IPS-NIHi7 (cell line): Measurements from ENCODE around the gene CHST14.

ENCODE experiments used
- DNase-seq: peaks from one replicate; pipeline ENCODE4 v3.0.0; 2012; ENCODE audit warnings: mixed read lengths; ENCODE audit errors: extremely low spot score

Gene CHST14

DNA sequence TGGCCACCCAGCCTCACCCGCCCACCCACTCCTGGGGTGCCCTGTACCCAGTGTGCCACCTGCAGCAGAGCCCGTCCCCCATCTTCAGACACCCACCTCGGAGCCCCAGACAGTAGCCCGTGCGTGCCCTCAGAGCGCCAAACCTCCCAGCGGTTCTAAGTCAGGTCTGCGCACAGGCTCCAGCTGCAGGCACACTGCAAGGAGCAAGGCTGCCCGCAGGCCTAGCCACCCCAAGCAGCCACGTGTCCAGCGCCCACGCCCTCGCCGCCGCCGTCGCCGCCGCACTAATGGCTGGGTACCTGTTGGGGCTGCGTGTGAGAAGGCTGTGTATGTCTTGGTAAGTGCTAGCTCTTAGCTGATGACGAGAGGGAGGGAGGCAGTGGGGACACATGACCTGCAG is 8.8 kb upstream of the CHST14 start:
- no peak for DNase-seq

DNA sequence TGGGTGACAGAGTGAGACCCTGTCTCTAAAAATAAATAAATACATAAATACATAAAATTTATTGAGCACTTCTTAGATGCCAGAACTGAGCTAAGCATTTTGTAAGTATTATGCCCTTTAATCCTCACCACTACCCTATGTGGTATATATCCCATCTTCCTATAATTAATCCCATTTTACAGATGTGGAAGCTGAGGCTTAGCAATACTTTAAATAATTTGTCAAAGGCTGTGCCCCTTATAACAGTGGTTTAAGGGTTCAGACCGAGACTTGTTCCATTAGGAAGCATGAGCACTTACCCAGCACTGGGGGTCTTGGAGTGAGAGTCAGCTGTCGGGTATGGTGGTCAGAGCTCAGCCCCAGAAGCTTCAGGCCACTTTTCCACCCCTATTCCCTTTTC is 7.5 kb upstream of the CHST14 start:
- DNase-seq: no peak

DNA sequence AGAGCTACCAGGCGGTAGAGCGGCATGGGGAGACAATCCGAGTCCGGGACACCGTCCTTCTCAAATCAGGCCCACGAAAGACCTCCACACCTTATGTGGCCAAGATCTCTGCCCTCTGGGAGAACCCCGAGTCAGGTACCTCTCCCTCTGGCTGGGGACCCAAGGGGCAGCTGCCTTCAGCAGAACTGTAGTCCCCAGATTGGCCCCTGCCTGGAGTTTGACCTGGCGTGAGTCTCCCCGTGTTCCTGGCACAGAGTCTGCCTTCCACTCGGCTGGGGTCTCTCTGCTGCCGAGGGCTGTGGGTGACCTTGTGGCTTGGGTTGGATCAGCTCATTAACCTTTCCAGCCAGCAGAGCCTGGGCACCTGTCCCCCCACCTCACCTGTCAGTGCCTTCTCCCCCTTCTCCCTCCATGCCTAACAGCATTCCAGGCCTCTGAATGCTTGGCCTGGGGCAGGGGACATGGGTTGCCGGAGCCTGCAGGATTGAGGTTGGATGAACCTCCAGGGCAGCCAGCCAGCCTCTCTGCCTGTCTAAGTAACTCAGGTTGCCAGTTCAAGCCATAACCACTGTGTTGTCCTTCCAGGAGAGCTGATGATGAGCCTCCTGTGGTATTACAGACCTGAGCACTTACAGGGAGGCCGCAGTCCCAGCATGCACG is 6.8 kb upstream of the CHST14 start:
- no peak for DNase-seq

DNA sequence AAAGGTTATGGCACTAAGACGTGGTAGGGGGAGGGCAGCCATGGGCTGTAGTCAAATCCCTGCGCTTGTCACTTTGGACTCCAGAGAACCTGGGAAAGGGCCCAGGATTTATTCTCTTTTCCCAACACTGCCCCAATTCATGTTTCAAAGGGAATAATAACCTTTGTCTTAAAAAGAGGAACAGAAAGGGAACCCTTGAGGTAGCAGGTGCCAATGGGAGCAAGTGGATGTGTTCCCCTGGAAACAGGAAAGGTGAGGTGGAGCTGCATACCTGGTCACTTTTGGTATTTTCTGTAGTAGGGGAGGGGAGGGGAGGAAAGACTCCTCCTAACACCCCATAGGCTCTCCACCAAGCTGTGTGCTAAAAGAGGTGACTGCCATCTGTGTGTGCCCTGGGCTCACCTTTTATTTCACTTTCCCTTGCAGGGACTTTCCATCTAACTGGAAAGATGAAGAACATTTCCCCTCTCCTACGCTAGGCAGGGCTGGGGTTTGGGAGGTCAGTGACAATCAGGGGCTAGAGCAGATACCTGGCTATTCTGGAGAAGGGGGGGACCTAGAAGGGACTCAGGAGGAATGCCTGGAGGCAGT is 6.1 kb upstream of the CHST14 start:
- DNase-seq: no peak

DNA sequence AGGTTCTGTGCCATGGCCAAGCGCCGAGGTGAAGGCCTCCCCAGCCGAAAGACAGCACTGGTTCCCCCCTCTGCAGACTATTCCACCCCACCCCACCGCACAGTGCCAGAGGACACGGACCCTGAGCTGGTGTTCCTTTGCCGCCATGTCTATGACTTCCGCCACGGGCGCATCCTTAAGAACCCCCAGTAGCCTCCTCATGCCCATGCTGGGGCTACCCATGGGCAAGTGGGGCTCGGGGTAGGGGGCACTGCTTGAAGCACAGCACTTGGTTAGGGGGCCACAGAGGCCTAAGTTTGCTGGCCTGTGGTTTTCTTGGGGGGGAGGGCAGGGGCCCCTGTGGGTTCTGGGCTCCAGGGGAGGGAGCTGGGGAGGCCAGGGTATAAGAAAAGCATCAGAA is 4.8 kb upstream of the CHST14 start:
- DNase-seq: no peak

DNA sequence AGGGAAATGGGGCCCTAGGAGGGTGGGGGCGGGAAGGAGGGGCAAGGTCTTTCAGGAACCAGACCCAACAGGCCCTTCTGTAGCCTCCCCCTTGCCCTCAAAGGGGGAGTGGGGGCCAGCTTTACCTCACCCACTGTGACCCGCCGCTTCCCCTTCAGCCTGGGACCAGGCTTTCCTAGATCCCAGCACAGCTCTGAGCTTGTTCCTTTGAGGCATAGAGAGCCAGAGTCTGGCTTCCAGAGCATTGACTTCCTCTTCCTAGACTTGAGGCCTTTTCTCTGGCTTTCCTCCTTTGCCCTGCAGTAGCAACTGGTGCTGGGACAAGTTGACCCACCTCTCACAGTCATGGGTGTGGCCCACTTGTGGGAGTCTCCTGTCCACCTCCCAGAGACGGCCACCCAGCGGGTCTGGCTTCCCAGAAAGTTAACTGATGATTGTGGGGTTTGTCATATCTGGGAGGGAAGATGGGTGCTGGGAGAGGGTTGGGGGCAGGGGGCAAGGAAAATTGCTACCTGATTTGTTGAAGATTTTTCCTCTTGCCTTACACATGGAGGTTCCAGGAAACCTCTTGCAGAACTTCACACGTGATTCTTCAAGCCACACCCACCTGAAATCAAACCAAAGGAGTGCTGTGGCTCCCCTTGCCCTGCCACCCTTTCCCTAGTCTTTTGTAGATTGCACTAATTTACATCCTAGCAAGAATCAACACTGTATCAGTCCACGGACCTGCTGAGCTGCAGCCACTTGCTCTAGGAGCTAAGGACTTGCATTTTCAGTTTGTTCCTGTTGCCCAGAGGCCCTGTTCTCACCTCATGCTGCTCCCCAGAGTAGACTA is 4.1 kb upstream of the CHST14 start:
- no peak for DNase-seq

DNA sequence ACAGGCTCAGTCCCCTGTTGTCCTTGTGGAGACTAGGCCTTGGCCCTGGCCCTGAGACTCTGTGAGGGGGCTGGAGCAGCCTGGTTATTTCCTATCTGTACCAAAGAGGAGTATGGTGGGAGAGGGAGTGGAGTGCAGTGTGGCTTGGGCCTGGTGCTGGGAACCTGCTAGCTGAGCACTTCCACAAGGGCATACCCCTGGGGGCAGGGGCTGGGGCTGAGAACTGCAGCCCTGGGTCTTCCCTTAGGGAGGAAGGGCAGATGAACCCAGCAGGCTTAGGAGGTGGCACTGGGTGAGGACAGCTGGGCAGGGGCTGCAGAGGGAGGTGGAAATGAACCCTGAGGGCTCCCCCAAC is 3.5 kb upstream of the CHST14 start:
- DNase-seq: no peak

DNA sequence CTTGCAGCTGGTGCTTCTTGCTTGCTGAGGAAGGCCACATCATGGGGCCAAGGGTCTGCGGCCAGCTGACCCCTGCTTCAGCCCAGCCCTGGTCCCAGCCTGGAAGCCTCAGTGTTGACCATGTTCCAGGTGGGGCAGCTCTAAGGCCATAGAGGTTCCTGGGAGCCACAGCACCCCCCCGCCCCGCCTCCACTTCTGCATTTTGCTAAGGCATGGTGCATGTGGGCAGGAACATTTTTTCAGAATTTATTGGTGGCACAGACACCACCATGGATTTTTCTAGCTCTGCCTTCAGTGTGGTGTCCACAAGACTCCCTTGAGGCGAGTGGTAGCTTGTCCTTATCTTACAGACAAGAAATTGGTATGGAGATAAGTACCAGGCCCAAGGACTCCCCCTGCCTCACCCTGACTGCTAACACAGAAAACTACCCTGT is 1.9 kb upstream of the CHST14 start:
- no peak for DNase-seq

DNA sequence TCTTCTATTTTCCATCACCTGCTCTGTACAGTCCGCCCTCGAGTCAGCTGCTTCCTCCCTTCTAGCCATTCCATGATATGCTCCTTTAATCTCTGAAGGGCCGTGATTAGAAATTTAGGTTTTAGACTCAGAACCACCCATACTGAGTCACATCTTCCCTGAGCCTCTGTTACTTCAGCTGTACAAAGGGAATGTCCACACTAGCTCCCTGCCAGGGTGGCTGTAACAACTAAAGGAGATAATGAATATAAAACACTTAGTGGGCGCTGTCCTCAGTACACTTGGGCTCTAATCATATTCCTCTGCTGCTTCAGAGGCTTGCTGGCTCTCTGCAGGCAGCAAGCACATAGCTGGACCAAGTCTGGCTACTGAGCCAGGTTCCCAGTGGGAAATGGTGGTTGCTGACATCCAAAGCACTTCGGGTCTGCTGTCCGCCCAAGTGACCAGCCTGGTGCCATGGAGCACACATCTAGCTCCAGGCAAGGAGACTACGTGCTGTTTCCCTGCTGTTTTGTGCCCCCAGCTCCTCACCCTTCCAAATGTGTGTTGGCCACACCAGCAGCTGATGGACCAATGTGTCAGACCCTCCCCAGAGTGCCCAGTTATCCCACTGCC is 901 bp upstream of the CHST14 start:
- no peak for DNase-seq

DNA sequence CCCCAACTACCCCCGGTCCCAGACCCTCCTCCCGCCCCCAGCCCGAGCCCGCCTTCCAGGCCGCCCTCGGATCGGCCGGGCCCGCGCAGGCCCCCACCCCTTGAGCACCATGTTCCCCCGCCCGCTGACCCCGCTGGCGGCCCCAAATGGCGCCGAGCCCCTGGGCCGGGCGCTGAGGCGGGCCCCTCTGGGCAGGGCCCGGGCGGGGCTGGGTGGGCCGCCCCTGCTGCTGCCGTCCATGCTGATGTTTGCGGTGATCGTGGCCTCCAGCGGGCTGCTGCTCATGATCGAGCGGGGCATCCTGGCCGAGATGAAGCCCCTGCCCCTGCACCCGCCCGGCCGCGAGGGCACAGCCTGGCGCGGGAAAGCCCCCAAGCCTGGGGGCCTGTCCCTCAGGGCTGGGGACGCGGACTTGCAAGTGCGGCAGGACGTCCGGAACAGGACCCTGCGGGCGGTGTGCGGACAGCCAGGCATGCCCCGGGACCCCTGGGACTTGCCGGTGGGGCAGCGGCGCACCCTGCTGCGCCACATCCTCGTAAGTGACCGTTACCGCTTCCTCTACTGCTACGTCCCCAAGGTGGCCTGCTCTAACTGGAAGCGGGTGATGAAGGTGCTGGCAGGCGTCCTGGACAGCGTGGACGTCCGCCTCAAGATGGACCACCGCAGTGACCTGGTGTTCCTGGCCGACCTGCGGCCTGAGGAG is 472 bp downstream of the CHST14 start:
- DNase-seq: no peak

DNA sequence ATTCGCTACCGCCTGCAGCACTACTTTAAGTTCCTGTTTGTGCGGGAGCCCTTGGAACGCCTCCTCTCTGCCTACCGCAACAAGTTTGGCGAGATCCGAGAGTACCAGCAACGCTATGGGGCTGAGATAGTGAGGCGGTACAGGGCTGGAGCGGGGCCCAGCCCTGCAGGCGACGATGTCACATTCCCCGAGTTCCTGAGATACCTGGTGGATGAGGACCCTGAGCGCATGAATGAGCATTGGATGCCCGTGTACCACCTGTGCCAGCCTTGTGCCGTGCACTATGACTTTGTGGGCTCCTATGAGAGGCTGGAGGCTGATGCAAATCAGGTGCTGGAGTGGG is 995 bp downstream of the CHST14 start:
- DNase-seq: peak; percentile 63

DNA sequence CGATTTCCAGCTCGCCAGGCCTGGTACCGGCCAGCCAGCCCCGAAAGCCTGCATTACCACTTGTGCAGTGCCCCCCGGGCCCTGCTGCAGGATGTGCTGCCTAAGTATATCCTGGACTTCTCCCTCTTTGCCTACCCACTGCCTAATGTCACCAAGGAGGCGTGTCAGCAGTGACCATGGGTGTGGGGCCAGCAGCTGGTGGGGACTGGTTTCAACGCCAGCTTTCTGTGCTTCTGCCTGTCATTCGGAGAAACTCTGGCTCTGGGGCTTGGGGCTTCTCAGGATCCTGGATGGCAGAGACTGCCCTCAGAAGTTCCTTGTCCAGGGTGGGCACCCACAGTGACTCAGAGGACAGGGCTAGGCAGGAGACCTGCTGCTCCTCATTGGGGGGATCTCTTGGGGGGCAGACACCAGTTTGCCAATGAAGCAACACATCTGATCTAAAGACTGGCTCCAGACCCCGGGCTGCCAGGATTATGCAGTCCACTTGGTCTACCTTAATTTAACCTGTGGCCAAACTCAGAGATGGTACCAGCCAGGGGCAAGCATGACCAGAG is 1.5 kb downstream of the CHST14 start:
- DNase-seq: no peak

DNA sequence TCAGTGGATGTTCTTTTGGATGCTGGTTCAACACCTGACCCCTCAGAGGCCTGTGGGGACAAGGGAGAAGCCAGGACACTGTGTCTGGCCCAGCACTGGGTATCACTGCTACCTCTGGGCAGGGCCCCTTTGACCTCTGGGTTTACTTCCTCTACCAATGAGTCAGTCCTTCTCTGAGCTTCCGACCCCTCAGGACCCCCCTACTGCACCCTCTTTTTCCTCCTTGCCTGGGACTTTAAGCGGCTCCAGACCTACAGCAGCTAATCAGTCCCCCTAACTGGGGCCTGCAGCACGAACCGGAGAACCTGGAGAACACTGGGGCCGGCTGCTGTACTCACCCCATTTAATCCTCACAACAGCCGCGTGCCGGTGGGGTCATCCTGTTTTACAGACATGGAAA is 3.8 kb downstream of the CHST14 start:
- no peak for DNase-seq

DNA sequence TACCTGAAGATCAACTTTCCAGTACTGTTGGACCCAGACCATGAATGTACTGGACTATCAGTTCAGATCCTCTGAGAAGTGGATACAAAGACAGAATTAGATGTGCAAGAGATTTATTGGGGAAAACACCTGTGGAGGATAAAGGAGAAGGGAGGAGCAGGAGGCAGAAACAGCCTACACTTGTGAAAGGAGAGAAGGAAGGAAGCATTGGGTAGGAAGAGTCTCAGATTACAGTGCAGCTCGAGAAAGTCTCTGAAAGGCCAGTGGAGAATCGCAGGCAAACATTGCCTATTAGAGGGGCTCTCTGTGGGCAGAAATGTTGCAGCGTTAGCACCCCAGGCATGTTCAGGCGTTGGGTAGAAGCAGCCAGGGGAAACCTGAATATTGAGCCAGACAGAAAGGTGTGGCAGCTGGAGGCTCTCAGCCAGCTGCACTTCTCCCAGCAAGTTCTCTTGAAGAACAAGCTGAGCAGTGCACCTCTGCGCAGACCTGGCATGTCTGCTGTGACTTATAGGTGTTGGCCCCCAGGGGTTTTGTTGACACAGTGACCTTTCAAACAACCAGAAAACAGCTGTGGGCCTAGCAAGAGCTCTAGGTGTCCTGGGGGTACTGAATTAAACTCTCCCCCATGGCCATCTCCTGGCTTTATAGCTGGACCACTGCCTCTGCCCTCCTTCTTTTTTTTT is 7.0 kb downstream of the CHST14 start:
- no peak for DNase-seq

DNA sequence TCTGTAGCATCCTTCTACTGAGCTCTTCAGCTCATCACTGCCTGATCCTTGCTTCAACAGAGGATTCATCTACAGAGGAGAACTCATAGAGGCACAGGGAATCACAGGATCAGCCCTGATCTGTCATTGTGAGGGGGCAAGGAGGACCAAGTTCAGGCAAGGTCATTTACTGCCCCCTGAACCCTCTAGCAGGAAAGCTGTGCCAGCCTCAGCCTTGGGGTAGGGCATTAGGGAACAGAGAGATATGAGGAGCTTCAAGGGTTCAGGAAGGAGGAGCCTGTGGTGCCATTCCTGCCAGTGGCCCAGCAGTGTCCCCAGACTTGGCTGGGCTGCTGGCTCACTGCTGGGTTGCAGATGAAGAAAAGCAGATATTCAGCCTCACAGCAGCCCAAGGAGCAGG is 8.2 kb downstream of the CHST14 start:
- DNase-seq: no peak

DNA sequence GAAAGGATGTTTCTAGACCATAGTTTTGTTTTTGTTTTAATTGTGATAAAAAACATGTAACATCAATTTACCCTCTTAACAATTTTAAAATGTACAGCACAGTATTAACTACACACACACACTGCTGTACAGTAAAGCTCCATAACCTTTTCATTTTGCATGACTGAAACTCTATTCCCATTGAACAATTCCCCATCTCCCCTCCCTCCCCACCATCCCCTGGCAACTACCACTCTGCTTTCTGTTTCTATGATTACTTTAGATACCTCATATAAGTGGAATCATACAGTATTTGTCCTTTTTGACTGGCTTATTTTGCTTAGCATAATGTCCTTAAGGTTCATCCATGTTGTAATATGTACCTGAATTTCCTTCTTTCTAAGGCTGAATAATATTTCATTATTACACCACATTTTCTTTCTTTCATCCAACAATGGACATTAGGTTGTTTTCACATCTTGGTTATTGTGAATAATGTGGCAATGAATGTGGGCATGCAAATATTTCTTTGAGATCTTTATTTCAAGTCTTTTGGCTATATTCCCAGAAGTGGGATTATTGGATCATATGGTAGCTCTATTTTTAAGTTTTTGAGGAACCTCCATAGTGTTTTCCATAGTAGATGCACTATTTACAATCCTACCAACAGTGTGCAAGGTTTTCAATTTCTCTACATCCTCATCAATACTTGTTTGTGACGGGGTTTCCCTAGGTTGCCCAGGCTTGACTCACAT is 10.7 kb downstream of the CHST14 start:
- DNase-seq: no peak

DNA sequence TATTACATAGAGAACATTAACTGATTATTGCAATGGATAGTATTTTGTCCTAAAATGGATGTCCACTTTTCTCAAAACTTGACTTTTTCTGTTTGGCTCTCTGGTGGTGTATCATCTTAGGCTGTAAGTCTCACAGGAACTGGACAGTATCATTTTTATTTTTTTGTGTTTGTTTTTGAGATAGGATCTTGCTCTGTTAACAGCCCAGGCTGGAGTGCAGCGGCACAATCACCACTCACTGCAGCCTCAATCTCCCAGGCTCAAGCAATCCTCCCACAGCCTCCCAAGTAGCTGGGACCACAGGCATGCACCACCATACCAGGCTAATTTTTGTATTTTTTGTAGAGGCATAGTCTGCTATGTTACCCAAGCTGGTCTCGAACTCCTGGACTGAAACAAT is 13.1 kb downstream of the CHST14 start:
- DNase-seq: no peak

DNA sequence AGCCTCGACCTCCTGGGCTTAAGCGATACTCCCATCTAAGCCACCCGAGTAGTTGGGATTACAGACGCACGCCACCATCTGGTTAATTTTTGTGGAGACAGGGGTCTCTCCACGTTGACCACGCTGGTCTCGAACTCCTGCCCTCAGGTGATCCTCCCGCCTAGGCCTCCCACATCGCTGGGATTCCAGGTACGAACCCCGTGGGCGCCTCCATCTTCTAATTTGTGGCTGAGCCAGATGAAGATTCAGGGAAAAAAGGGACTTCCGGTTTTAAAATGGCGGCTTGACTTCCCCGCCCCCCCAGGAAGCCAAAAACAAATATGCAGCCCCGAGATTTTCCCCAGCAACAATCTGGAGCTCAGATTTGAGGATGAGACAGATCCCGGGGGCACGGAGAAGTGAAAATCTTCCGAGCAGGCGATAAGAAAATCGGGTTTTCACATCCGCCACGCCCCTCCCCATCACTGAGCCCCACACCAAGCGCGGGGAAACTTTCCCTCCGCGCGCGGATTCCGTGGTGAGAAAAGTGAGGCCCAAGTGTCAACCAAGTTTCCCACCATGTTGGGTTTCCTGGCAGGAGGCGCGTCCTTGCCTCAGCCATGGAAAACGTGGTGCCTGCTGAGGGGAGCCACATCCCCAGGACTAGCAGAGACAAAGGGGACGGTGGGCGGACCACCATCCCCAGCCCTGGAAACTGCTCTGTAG is 15.4 kb downstream of the CHST14 start:
- DNase-seq: no peak

DNA sequence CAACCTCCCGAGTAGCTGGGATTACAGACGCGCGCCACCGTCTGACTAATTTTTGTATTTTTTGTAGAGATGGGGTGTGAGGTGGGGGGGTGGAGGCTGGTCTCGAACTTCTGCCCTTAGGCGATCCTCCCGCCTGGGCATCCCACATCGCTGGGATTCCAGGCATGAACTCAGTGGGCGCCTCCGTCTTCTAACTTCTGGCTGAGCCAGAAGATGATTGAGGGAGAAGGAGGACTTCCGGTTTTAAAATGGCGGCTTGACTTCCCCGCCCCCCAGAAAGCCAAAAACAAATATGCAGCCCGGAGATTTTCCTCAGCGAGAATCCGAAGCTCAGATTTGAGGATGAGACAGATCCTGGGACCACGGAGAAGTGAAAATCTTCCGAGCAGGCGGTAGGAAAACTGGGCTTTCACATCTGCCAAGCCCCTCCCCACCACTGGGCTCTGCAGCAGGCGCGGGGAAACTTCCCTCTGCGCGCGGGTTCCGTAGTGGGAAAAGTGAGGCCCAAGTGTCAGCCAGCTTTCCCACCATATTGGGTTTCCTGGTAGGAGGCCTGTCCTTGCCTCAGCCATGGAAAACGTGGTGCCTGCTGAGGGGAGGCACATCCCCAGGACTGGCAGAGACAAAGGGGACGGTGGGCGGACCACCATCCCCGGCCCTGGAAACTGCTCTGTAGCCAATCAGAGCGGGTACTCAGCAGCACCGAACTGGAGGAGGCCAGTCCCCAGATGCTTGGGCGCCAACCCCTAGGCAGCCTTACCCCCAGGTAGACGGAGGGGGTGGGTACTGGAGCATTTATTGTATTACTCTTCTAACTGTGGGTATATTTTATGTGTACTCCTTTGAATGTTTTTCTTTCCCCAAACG is 17.3 kb downstream of the CHST14 start:
- no peak for DNase-seq
